Mesenchymal stem cell (in vitro differentiated cells and primary cell): Measurements from ENCODE around the gene RAD21L1.

ENCODE experiments used
- DNase-seq: peaks from one replicate; pipeline ENCODE4 v3.0.0-alpha.2; 2013
- H2AFZ ChIP-seq: one replicate; pipeline ENCODE4 v1.6.1; 2013; ENCODE audit warnings: low read depth, mild to moderate bottlenecking, control low read depth, inconsistent platforms, low read length, moderate library complexity
- H2AK5ac ChIP-seq: 2 replicates; pipeline ENCODE4 v1.6.1; 2013; ENCODE audit warnings: low read length, moderate library complexity, mild to moderate bottlenecking, inconsistent platforms; ENCODE audit not compliant: severe bottlenecking
- H2BK120ac ChIP-seq: one replicate; pipeline ENCODE4 v1.6.1; 2013; ENCODE audit warnings: low read depth, mild to moderate bottlenecking, inconsistent platforms, low read length, moderate library complexity
- H2BK12ac ChIP-seq, 2 experiments: one replicate each; pipeline ENCODE4 v1.6.1; 2013; ENCODE audit warnings: inconsistent platforms in 2 of 2, low read length in 2 of 2, mild to moderate bottlenecking in 2 of 2, moderate library complexity in 2 of 2, control low read depth in 1 of 2
- H2BK15ac ChIP-seq: one replicate; pipeline ENCODE4 v1.6.1; 2013; ENCODE audit warnings: mild to moderate bottlenecking, low read depth, inconsistent platforms; ENCODE audit not compliant: poor library complexity, severe bottlenecking
- H2BK5ac ChIP-seq: 2 replicates; pipeline ENCODE4 v1.6.1; 2013; ENCODE audit warnings: low read depth, mild to moderate bottlenecking, low read length, control low read depth, inconsistent platforms; ENCODE audit not compliant: poor library complexity, severe bottlenecking
- H3K14ac ChIP-seq, 2 experiments: one replicate each; pipeline ENCODE4 v1.6.1; 2013; ENCODE audit warnings: inconsistent platforms in 2 of 2, low read length in 2 of 2, control low read depth in 1 of 2, mild to moderate bottlenecking in 1 of 2, moderate library complexity in 1 of 2
- H3K18ac ChIP-seq, 2 experiments: one replicate each; pipeline ENCODE4 v1.6.1; 2013; ENCODE audit warnings: inconsistent platforms in 2 of 2, low read length in 2 of 2, control low read depth in 1 of 2, low read depth in 1 of 2, mild to moderate bottlenecking in 1 of 2
- H3K23ac ChIP-seq, 2 experiments: one replicate each; pipeline ENCODE4 v1.6.1; 2013; ENCODE audit warnings: inconsistent platforms in 2 of 2, low read length in 2 of 2, mild to moderate bottlenecking in 2 of 2, moderate library complexity in 2 of 2, control low read depth in 1 of 2
- H3K27ac ChIP-seq: 2 replicates; pipeline ENCODE4 v1.5.1; 2013; ENCODE audit warnings: mild to moderate bottlenecking, moderate library complexity, low read length, control low read depth, inconsistent platforms; ENCODE audit not compliant: poor library complexity, severe bottlenecking
- H3K27me3 ChIP-seq, 2 experiments: 2 replicates each; pipeline versions ENCODE4 v1.6.1 to v1.7.0; 2013; ENCODE audit warnings: low read length in 2 of 2, mild to moderate bottlenecking in 2 of 2, moderate library complexity in 2 of 2, control low read depth in 1 of 2, inconsistent platforms in 1 of 2; ENCODE audit not compliant: control insufficient read depth in 1 of 2, insufficient read depth in 1 of 2
- H3K36me3 ChIP-seq, 2 experiments: 2 replicates each; pipeline versions ENCODE4 v1.6.1 to v1.7.0; 2013; ENCODE audit warnings: low read length in 2 of 2, control low read depth in 1 of 2, inconsistent platforms in 1 of 2, low read depth in 1 of 2, mild to moderate bottlenecking in 1 of 2; ENCODE audit not compliant: insufficient read depth in 2 of 2, control insufficient read depth in 1 of 2
- H3K4ac ChIP-seq, 2 experiments: one replicate each; pipeline ENCODE4 v1.6.1; 2013; ENCODE audit warnings: inconsistent platforms in 2 of 2, low read length in 2 of 2, mild to moderate bottlenecking in 2 of 2, moderate library complexity in 2 of 2, control low read depth in 1 of 2, low read depth in 1 of 2
- H3K4me1 ChIP-seq: 2 replicates; pipeline ENCODE4 v1.6.1; 2013; ENCODE audit warnings: low read depth, low read length, control low read depth; ENCODE audit not compliant: control insufficient read depth, insufficient read depth
- H3K4me2 ChIP-seq: 2 replicates; pipeline ENCODE4 v1.6.1; 2013; ENCODE audit warnings: low read length, mild to moderate bottlenecking, inconsistent platforms; ENCODE audit not compliant: poor library complexity, severe bottlenecking
- H3K4me3 ChIP-seq, 2 experiments: 2 replicates each; pipeline versions ENCODE4 v1.5.1 to v1.7.0; 2013; ENCODE audit warnings: low read length in 2 of 2, mild to moderate bottlenecking in 2 of 2, control low read depth in 1 of 2, low read depth in 1 of 2; ENCODE audit not compliant: insufficient read depth in 1 of 2
- H3K79me1 ChIP-seq: replicated peaks from 2 replicates; pipeline ENCODE4 v1.6.1; 2013; ENCODE audit warnings: mild to moderate bottlenecking, control low read depth, low read length, inconsistent platforms; ENCODE audit not compliant: poor library complexity, severe bottlenecking
- H3K9ac ChIP-seq: 2 replicates; pipeline ENCODE4 v1.7.0; 2013; ENCODE audit warnings: mild to moderate bottlenecking, low read length, moderate library complexity
- H3K9me3 ChIP-seq: 2 replicates; pipeline ENCODE4 v1.7.0; 2013; ENCODE audit warnings: mild to moderate bottlenecking, low read length; ENCODE audit not compliant: control insufficient read depth
- H4K8ac ChIP-seq: one replicate; pipeline ENCODE4 v1.6.1; 2013; ENCODE audit warnings: inconsistent platforms, mild to moderate bottlenecking, low read length, moderate library complexity
- H4K91ac ChIP-seq: one replicate; pipeline ENCODE4 v1.6.1; 2013; ENCODE audit warnings: mild to moderate bottlenecking, low read length, inconsistent platforms
- WGBS: methylation state at CpG from one replicate; pipeline ENCODE4 v1.1.7; 2013; ENCODE audit warnings: mixed read lengths; 5-methylcytosine and 5-hydroxymethylcytosine counted together

RAD21L1 gene

GRCh38 chr20:1275919-1276318, 50.1 kb downstream of the RAD21L1 start:
- Histone ChIP-seq H3K9me3 (no peaks in the 10 kb centered on the region), H2BK5ac (no peak overlapping the region), H3K27ac (no peak overlapping the region), H3K79me1 (peaks cover 36% of the 10 kb centered on the region), H2BK120ac (no peak overlapping the region), H3K23ac (no peak overlapping the region), H2BK12ac (no peak overlapping the region), H3K18ac (no peak overlapping the region), H3K14ac (no peak overlapping the region), H3K4ac (no peak overlapping the region), H3K9ac (no peak overlapping the region), H4K8ac (no peak overlapping the region), H4K91ac (no peak overlapping the region), H2AK5ac (peak overlapping the region; percentile 5), H3K4me3 (no peak overlapping the region), H3K27me3 (no peaks in the 10 kb centered on the region), H3K36me3 (peaks cover 7 to 12% of the 10 kb centered on the region in 2 experiments), H3K4me2 (no peak overlapping the region), H3K4me1 (peaks cover 30% of the 10 kb centered on the region), H2BK15ac (no peak overlapping the region), H2AFZ (no peak overlapping the region)
- no peak for DNase-seq
- 72% methylated on average over 2 of the region's 2 CpGs for WGBS

- Histone ChIP-seq H2AK5ac (no peak overlapping the region), H2BK120ac (no peak overlapping the region), H3K4me2 (no peak overlapping the region), H2AFZ (no peak overlapping the region), H4K8ac (no peak overlapping the region), H2BK5ac (no peak overlapping the region), H3K9ac (no peak overlapping the region), H3K4ac (no peak overlapping the region), H4K91ac (peak overlapping the region; percentile 45), H3K9me3 (no peaks in the 10 kb centered on the region), H3K18ac (peak overlapping the region in 1 of 2 experiments; percentile 1), H3K14ac (peak overlapping the region in 1 of 2 experiments; percentile 26), H3K23ac (no peak overlapping the region), H3K4me1 (peaks cover 29% of the 10 kb centered on the region), H3K4me3 (no peak overlapping the region), H2BK12ac (no peak overlapping the region), H2BK15ac (no peak overlapping the region), H3K79me1 (peaks cover 42% of the 10 kb centered on the region), H3K36me3 (peaks cover 8 to 15% of the 10 kb centered on the region in 2 experiments), H3K27me3 (no peaks in the 10 kb centered on the region), H3K27ac (no peak overlapping the region)
- no peak for DNase-seq
- 97% methylated on average over 8 of the region's 8 CpGs for WGBS
Measured at GRCh38 chr20:1277529-1278322, 51.9 kb downstream of the RAD21L1 start.

GRCh38 chr20:1278993-1279392, 53.1 kb downstream of the RAD21L1 start:
- Histone ChIP-seq H3K9me3 (no peaks in the 10 kb centered on the region), H3K27me3 (no peaks in the 10 kb centered on the region), H3K23ac (no peak overlapping the region), H2BK120ac (no peak overlapping the region), H4K91ac (no peak overlapping the region), H3K79me1 (peaks cover 43% of the 10 kb centered on the region), H3K9ac (no peak overlapping the region), H3K4ac (no peak overlapping the region), H3K4me1 (peaks cover 29% of the 10 kb centered on the region), H3K4me2 (no peak overlapping the region), H2AK5ac (no peak overlapping the region), H4K8ac (no peak overlapping the region), H3K36me3 (peaks cover 8 to 25% of the 10 kb centered on the region in 2 experiments), H3K18ac (no peak overlapping the region), H3K14ac (no peak overlapping the region), H3K4me3 (no peak overlapping the region), H2BK12ac (no peak overlapping the region), H3K27ac (no peak overlapping the region), H2AFZ (no peak overlapping the region), H2BK5ac (no peak overlapping the region), H2BK15ac (no peak overlapping the region)
- DNase-seq: no peak
- 100% methylated on average over 2 of the region's 4 CpGs for WGBS

- H4K91ac ChIP-seq: no peak overlapping the region
- no peak overlapping the region for H3K9ac ChIP-seq
- no peak overlapping the region for H2AK5ac ChIP-seq
- H2BK5ac ChIP-seq: no peak overlapping the region
- H2BK12ac ChIP-seq: no peak overlapping the region
- H2BK15ac ChIP-seq: no peak overlapping the region
- no peak overlapping the region for H3K4me2 ChIP-seq
- H3K79me1 ChIP-seq: peaks cover 32% of the 10 kb centered on the region
- no peak overlapping the region for H3K23ac ChIP-seq
- H3K36me3 ChIP-seq: peaks cover 8 to 21% of the 10 kb centered on the region in 2 experiments
- H3K27ac ChIP-seq: no peak overlapping the region
- H4K8ac ChIP-seq: no peak overlapping the region
- peak overlapping the region in 1 of 2 experiments; percentile 42 for H3K18ac ChIP-seq
- no peaks in the 10 kb centered on the region for H3K27me3 ChIP-seq
- H2AFZ ChIP-seq: no peak overlapping the region
- 54% methylated on average over 6 of the region's 6 CpGs for WGBS
- H3K4me1 ChIP-seq: peaks cover 27% of the 10 kb centered on the region
- peak; percentile 37 for DNase-seq
- H3K4me3 ChIP-seq: no peak overlapping the region
- H3K9me3 ChIP-seq: no peaks in the 10 kb centered on the region
- H3K4ac ChIP-seq: no peak overlapping the region
- no peak overlapping the region for H3K14ac ChIP-seq
- H2BK120ac ChIP-seq: no peak overlapping the region
Measured at GRCh38 chr20:1280195-1281102, 54.6 kb downstream of the RAD21L1 start.
